ENCODE results near the gene EMC8. TPM values are rescaled to one million over a fixed set of nuclear protein-coding genes. Genes with fewer than 3 reads are reported as not detected.

Gene EMC8
- total and polyA plus RNA-seq, 8 donors = 1.8 to 38.8 (median 16.4) TPM

- Histone ChIP-seq H3K27me3 (peaks cover 0 to 31% (median 8%) of the 10 kb centered on the region in 3 donors), H3K4me3 (no peak overlapping the region), H3K27ac (no peak overlapping the region), H3K4me1 (no peaks in the 10 kb centered on the region), H3K36me3 (no peaks in the 10 kb centered on the region), H3K9me3 (no peaks in the 10 kb centered on the region)
- WGBS, 5 donors = 64 to 71% (median 66%) methylated on average over 6 of the region's 6 CpGs
- no peak for DNase-seq
- intact Hi-C loops (cut with DNase I; ENCODE audit: low total_unique reads) = no loop called here
- TF ChIP-seq CTCF (IDR thresholded peaks at IDR 0.05) = no peak
- TF ChIP-seq POLR2A (IDR thresholded peaks at IDR 0.05) = no peak
- no peak for TF ChIP-seq EP300 (IDR thresholded peaks at IDR 0.05)
- TF ChIP-seq POLR2AphosphoS5 (IDR thresholded peaks at IDR 0.05) = no peak
Observed at GRCh38 chr16:85761861-85762260, 37.5 kb downstream of the EMC8 start.

GRCh38 chr16:85759631-85760419, 39.5 kb downstream of the EMC8 start:
- Histone ChIP-seq H3K27ac (no peak overlapping the region), H3K9me3 (no peaks in the 10 kb centered on the region), H3K4me3 (peak overlapping the region in 1 of 4 donors; percentile 27), H3K36me3 (no peaks in the 10 kb centered on the region), H3K27me3 (peaks cover 0 to 31% (median 8%) of the 10 kb centered on the region in 3 donors), H3K4me1 (peaks cover 0 to under 1% (median 0%) of the 10 kb centered on the region in 4 donors)
- DNase-seq = peak in 1 of 2 donors; percentile 67
- TF ChIP-seq EP300 (IDR thresholded peaks at IDR 0.05) (no peak), CTCF (IDR thresholded peaks at IDR 0.05) (peak in 5 of 7 experiments; percentile 28 to 67 (median 39)), POLR2A (IDR thresholded peaks at IDR 0.05) (no peak)
- 49 to 57% (median 53%) methylated on average over 20 of the region's 20 CpGs for WGBS, 5 donors
- intact Hi-C loops (cut with DNase I; ENCODE audit: low total_unique reads) = no loop called here

- H3K27me3 ChIP-seq = peaks cover 0 to 31% (median 8%) of the 10 kb centered on the region in 3 donors
- TF ChIP-seq POLR2AphosphoS5 (IDR thresholded peaks at IDR 0.05) = no peak
- TF ChIP-seq POLR2A (IDR thresholded peaks at IDR 0.05) = no peak
- no peak for TF ChIP-seq EP300 (IDR thresholded peaks at IDR 0.05)
- TF ChIP-seq CTCF (IDR thresholded peaks at IDR 0.05) = no peak
- no peaks in the 10 kb centered on the region for H3K36me3 ChIP-seq
- WGBS, 5 donors = 50 to 68% (median 67%) methylated on average over 16 of the region's 16 CpGs
- intact Hi-C loops (cut with DNase I; ENCODE audit: low total_unique reads) = no loop called here
- peaks cover 0 to 8% (median 3%) of the 10 kb centered on the region in 4 donors for H3K4me1 ChIP-seq
- H3K9me3 ChIP-seq = no peaks in the 10 kb centered on the region
- H3K4me3 ChIP-seq = peak overlapping the region in 1 of 4 donors; percentile 27
- DNase-seq = peak in 1 of 2 donors; percentile 29
- H3K27ac ChIP-seq = no peak overlapping the region
Observed at GRCh38 chr16:85759136-85759535, 40.2 kb downstream of the EMC8 start.

- DNase-seq = no peak
- 54 to 67% (median 63%) methylated on average over 7 of the region's 7 CpGs for WGBS, 5 donors
- TF ChIP-seq POLR2A (IDR thresholded peaks at IDR 0.05) = no peak
- TF ChIP-seq CTCF (IDR thresholded peaks at IDR 0.05) = no peak
- TF ChIP-seq POLR2AphosphoS5 (IDR thresholded peaks at IDR 0.05) = no peak
- no peak for TF ChIP-seq EP300 (IDR thresholded peaks at IDR 0.05)
- H3K36me3 ChIP-seq = no peaks in the 10 kb centered on the region
- intact Hi-C loops (cut with DNase I; ENCODE audit: low total_unique reads) = no loop called here
- peak overlapping the region in 1 of 5 donors; percentile 68 for H3K27ac ChIP-seq
- H3K27me3 ChIP-seq = peaks cover 0 to 30% (median 4%) of the 10 kb centered on the region in 3 donors
- H3K9me3 ChIP-seq = no peaks in the 10 kb centered on the region
- H3K4me3 ChIP-seq = no peak overlapping the region
- H3K4me1 ChIP-seq = peaks cover 11 to 25% (median 20%) of the 10 kb centered on the region in 4 donors
Observed at GRCh38 chr16:85757341-85757822, 42.0 kb downstream of the EMC8 start.

All from stomach (tissue), 9 donors.